NCI-H2107 treated with DMSO at 0.1 percent for 48 hours (cell line): ENCODE data around the gene PAIP2.
"Not testable (repeated sequence)": the region's sequence is repeated elsewhere in the genome, so short reads cannot be mapped to it uniquely, and the experiment has no call there.

Source experiments
- DNase-seq: peaks from one replicate; lab custom pipeline; 2025; ENCODE audit not compliant: unreplicated experiment; lab: John Stamatoyannopoulos, UW

Gene PAIP2

GRCh38 chr5:139409116-139409515 is 67.5 kb downstream of the PAIP2 start:
- DNase-seq, result not testable (repeated sequence)

- DNase-seq, result no peak
Observed at GRCh38 chr5:139410121-139410992, 68.7 kb downstream of the PAIP2 start.

- DNase-seq, result no peak
Observed at GRCh38 chr5:139410993-139411828, 69.6 kb downstream of the PAIP2 start.

- DNase-seq, result no peak
Observed at GRCh38 chr5:139413153-139413552, 71.5 kb downstream of the PAIP2 start.

- DNase-seq, result no peak
Observed at GRCh38 chr5:139413963-139414362, 72.3 kb downstream of the PAIP2 start.

GRCh38 chr5:139414581-139415130 is 73.0 kb downstream of the PAIP2 start:
- DNase-seq, result no peak

- DNase-seq, result no peak
Observed at GRCh38 chr5:139415221-139415861, 73.7 kb downstream of the PAIP2 start.

GRCh38 chr5:139415869-139416268 is 74.2 kb downstream of the PAIP2 start:
- no peak for DNase-seq

GRCh38 chr5:139416651-139417050 is 75.0 kb downstream of the PAIP2 start:
- no peak for DNase-seq

- peak; percentile 31 for DNase-seq
Observed at GRCh38 chr5:139417214-139417613, 75.6 kb downstream of the PAIP2 start.

- DNase-seq, result no peak
Observed at GRCh38 chr5:139418793-139419192, 77.1 kb downstream of the PAIP2 start.
